GM21367 (cell line): Measurements from ENCODE around the gene NUP155.
"Not testable (repeated sequence)": the region's sequence is repeated elsewhere in the genome, so short reads cannot be mapped to it uniquely, and the experiment has no call there.

ENCODE experiments used
- ATAC-seq: cut with Tn5 transposase; IDR thresholded peaks from one replicate; pipeline ENCODE4 v1.9.1; 2021; ENCODE audit not compliant: unreplicated experiment

NUP155 gene

GRCh38 chr5:37283214-37283820 is 87.6 kb downstream of the NUP155 start:
- ATAC-seq = no peak

DNA sequence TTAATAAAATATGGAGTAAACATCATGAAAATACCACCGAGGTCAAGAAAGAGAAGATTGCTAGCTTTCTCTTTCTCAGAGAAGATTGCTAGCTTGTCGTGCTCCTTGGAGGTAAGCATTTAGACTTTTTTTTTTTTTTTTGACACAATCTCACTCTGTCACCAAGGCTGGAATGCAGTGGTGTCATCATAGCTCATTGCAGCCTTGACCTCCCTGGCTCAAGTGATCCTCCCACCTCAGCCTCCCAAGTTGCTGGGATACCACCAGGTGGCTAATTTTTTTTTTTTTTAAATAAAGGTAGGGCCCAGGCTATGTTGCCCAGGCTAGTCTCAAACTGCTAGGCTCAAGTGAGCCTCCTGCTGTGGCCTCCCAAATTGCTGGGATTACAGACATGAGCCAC is 95.4 kb downstream of the NUP155 start:
- no peak for ATAC-seq

DNA sequence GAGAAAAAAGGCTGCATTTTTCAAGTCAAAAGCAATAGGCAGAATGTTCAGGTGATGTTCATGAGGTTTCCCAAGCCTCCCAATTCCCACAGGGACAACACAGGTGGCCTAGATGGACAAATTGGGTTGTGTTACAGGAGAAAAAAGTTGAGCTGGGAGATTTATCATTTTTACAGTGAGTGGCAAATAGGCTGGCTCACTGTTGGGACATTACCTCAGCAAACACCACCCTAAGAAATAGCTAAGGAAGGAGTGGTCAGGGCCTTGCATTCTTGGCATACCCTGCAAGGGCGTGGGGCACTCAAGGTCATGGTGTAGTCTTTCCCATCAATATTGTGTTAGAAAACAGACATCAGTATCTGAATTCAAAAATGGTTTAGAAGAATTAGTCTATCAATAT is 98.4 kb downstream of the NUP155 start:
- ATAC-seq = no peak

DNA sequence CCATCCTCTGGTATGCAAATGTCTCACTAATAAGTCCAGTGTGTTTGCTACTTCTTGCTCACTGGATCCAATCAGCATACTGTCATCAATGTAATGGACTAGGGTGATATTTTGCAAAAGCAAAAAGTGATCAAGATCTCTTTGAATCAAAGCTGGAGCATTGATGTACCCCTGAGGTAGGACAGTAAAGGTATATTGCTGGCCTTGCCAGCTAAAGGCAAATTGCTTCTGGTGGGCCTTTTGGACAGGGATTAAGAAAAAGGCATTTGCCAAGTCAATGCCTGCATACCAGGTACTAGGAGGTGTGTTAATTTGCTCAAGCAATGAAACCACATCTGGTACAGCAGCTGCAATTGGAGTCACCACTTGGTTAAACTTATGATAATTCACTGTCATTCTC is 102.8 kb downstream of the NUP155 start:
- not testable (repeated sequence) for ATAC-seq

DNA sequence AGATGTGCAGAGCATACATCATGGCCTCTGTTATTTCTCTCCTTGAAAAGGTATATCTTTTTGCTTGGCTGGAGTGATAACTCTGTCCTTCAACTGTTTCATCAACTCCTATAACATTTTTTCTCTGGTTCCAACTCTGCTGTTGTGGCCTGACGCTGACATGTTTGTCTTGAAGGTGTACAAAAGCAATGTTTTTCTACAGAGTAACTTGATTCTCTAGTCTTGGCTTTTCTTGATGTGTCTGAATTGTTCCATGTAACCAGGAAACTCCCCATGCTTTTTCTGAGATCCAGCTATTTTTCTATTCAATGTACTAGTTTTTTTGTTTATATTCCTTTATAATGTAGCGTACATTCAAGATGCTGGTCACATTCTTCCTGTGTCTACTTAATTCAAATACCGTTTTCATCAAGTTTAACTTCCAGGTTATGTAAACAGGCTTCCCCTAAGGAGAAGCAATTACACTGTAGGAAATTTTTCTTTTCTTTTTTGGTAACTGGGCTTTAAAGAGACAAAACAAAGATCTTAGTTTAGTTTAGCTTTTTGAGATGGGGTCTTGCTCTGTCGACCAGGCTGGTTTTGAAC is 115.0 kb downstream of the NUP155 start:
- ATAC-seq = no peak

DNA sequence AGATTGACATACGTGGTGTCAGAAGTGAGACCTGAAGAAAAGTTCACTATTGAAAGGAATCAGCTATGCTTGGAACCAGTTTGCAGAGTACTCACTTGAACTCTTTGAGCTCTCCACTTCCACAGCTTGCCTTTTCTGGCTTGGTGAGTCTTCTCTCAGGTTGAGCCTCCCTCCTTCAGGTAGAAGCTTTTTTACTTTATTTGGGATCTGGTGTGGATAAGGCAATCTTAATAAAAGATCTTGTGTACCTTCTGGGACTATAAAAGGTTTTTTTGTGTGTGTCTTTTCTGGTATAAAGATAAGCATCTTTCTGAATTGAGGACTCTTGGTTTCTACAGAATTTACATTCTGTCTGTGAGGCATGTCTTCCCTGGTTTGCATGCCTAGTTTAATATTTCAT is 116.3 kb downstream of the NUP155 start:
- ATAC-seq = no peak

DNA sequence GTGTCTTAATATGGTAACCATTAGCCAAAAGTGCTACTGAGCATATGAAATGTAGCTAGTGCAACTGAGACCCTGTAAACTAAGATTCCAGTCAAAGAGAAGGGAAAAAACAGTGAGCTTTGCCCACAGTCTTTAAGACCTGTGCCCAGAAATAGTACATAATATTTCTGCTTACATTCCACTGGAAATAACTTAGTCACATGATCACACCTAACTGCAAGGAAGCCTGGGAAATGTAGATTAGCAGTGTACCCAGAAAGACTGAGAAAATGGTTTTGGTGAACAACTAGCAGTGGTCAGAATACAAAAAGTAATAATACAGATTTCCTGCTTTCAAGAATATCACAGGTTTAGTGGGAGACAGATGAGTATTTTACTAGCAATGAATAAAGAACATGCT is 119.2 kb downstream of the NUP155 start:
- ATAC-seq = no peak

DNA sequence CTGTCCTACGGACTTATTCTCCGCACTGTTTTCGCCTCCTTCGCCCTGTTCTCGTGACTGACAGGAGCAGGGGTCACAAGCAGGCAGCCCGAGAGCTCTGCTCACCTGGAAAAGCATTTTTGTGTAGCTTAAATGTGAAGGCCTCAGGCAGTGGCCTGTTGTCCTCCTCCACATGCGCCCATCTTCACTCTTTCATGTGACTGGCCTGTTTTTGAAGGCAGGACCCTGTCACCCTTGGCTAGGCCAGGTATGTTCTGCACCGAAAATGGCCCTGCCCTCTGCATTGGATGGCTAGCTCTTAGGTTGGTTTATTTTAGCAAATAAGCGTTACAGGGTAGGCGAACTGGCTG is 121.1 kb downstream of the NUP155 start:
- no peak for ATAC-seq

- peak; percentile 77 for ATAC-seq
These were observed 121.7 kb downstream of the NUP155 start, which contains the start of gene CPLANE1 for GRCh38 chr5:37248970-37249814. Gene CPLANE1 (minus strand): TSS chr5:37249376. CDS start chr5:37247698, 1,678 bp downstream.

DNA sequence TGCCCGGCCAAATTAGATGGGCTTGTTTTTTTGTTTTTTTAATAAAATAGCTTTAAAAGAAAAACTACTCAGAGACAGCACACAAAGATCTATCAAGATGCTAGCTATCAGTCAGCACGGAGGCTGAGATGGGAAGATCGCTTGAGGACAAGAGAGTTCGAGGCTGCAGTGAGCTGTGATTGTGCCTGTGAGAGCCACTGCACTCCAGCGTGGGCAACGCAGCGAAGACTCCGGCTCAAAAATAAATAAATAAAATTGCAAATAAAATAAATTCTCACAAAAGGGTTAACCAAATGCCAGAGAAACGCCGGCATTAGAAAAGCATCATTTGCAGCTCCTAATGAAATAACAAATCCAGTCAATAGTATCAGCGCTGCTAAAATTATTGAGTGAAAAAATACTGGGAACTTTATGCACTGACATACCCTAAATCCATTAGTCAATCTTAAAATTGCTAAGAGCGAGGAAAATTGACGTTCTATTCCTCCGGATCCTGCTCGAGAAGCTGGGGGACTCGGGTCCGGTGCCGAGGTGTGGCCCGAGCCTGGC is 122.4 kb downstream of the NUP155 start:
- ATAC-seq = no peak

- no peak for ATAC-seq
These were observed 123.4 kb downstream of the NUP155 start for GRCh38 chr5:37247496-37247895.

DNA sequence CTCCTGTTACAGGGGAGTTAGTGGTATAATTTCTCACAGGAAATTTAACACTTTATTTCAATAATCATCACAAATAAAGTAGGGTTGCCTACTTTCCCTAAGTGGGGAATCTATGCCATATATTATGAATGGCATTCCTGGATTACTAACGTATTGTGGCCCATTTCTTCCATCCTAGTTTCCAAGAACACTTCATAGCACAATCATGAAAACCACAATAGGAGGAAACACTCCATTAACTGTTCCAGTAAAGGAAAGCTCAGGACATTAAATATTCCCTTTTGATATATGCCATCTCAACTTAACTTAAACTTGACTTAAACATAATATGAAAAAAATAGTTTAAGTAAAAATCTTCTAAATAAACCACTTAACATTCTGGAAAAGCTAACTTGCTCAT is 123.9 kb downstream of the NUP155 start:
- no peak for ATAC-seq
